Natural killer cell (primary cell): Measurements from ENCODE around the gene ADAM22. TPM values are rescaled to one million over a fixed set of nuclear protein-coding genes. Genes with fewer than 3 reads are reported as not detected.

Experiments used
- ATAC-seq, 3 donors: fragments of 150-1000 bp in 2 of 3; fragments of 200-7000 bp in 1 of 3; cut with Tn5 transposase; 1 replicate in 1 of 3; 2 replicates in 2 of 3; pipeline ENCODE4 v1.10.0; 2021; ENCODE audit warnings: mild to moderate bottlenecking in 2 of 3, moderate library complexity in 2 of 3
- DNase-seq, 2 donors: peaks; one replicate each; pipeline versions ENCODE4 v3.0.0 to v3.0.0-alpha.2; 2013 to 2021; ENCODE audit warnings: mixed read lengths in 1 of 2
- H3K27ac ChIP-seq: one replicate; pipeline ENCODE4 v1.5.1; 2013; ENCODE audit warnings: mild to moderate bottlenecking, low read length
- H3K27me3 ChIP-seq: one replicate; pipeline ENCODE4 v1.6.1; 2013; ENCODE audit warnings: low read length; ENCODE audit not compliant: control insufficient read depth, insufficient read depth
- H3K36me3 ChIP-seq: one replicate; pipeline ENCODE4 v1.6.1; 2013; ENCODE audit warnings: low read length; ENCODE audit not compliant: control insufficient read depth, insufficient read depth
- H3K4me1 ChIP-seq: one replicate; pipeline ENCODE4 v1.6.1; 2013; ENCODE audit warnings: low read length; ENCODE audit not compliant: control insufficient read depth, insufficient read depth
- H3K4me3 ChIP-seq: one replicate; pipeline ENCODE4 v1.5.1; 2013; ENCODE audit warnings: low read length
- H3K9me3 ChIP-seq: one replicate; pipeline ENCODE4 v1.6.1; 2013; ENCODE audit warnings: low read length; ENCODE audit not compliant: control insufficient read depth, insufficient read depth
- H3K27ac Mint-ChIP-seq, 2 donors: one replicate each; pipeline ENCODE4 v1.8.0; 2022; ENCODE audit warnings: mild to moderate bottlenecking in 2 of 2, mixed read lengths in 2 of 2, moderate library complexity in 1 of 2
- H3K27me3 Mint-ChIP-seq, 2 donors: one replicate each; pipeline ENCODE4 v1.8.0; 2022; ENCODE audit warnings: low read depth in 2 of 2, mixed read lengths in 2 of 2
- H3K36me3 Mint-ChIP-seq: one replicate; pipeline ENCODE4 v1.8.0; 2022; ENCODE audit warnings: mixed read lengths
- H3K4me1 Mint-ChIP-seq, 2 donors: one replicate each; pipeline ENCODE4 v1.8.0; 2022; ENCODE audit warnings: mixed read lengths in 2 of 2
- H3K4me3 Mint-ChIP-seq: one replicate; pipeline ENCODE4 v1.8.0; 2022; ENCODE audit warnings: mild to moderate bottlenecking, moderate library complexity, mixed read lengths
- H3K9me3 Mint-ChIP-seq, 2 donors: one replicate each; pipeline ENCODE4 v1.8.0; 2022; ENCODE audit warnings: mixed read lengths in 2 of 2
- WGBS: methylation state at CpG from one replicate; pipeline ENCODE4 v1.1.7; 2013; ENCODE audit warnings: missing lambda C conversion rate; ENCODE audit not compliant: insufficient coverage; 5-methylcytosine and 5-hydroxymethylcytosine counted together
- intact Hi-C: fragments of 100-400 bp; cut with micrococcal nuclease; formaldehyde crosslinking; loops from one replicate; pipeline ENCODE4 v1.14.2; 2022
- total RNA-seq, 4 donors: library from RNA; stranded (reverse); fragments of 120-200 nt in 1 of 4; gene quantifications; one replicate each; pipeline versions ENCODE4 v1.2.3 to v1.2.4, GENCODE V29; 2013 to 2022
- TF ChIP-seq, protein P1 (sequence below): fragments of 200-600 bp; IDR thresholded peaks from one replicate; pipeline ENCODE4 v1.8.0; 2022; ENCODE audit warnings: antibody characterized with exemption

ADAM22 gene
- total RNA-seq, 3 donors from 2014 or later (not counting 1 experiment from before 2014, with no cell fraction given): 3.0 to 5.4 (median 3.7) TPM

DNA sequence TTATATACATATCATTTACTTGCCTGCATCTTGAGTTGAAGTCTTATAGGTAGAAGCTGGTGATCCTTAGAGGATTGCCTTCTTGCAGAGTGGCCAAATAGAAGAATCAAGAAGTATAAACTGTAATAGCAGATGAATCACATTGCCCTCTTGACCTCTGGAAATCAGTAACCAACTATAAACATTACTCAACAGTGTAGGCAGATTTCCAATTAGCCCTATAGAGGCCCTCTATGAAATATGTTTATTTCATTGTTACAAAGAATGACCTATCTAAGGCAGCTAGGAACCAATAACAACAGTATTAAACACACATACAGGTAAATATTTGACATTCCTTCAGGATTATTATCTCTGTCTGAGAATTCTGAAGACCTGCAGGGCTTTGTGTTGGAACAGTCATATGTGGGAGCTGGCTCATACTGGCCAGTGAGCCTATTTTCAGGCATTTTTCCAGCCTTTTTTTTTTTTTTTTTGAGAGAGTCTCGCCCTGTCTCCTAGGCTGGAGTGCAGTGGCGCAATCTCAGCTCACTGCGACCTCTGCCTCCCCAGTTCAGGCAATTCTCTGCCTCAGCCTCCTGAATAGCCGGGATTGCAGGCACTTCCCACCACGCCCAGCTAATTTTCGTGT is 292.9 kb downstream of the ADAM22 start:
- Mint-ChIP-seq H3K27me3 (peaks cover 9 to 22% of the 10 kb centered on the region in 2 donors), H3K4me1 (no peaks in the 10 kb centered on the region), H3K4me3 (no peak overlapping the region), H3K27ac (no peak overlapping the region), H3K36me3 (peaks cover 9% of the 10 kb centered on the region), H3K9me3 (peaks cover 0 to 7% of the 10 kb centered on the region in 2 donors)
- WGBS: 90% methylated on average over 6 of the region's 6 CpGs
- Histone ChIP-seq H3K4me3 (no peak overlapping the region), H3K27me3 (peaks cover 4% of the 10 kb centered on the region), H3K36me3 (no peaks in the 10 kb centered on the region), H3K4me1 (no peaks in the 10 kb centered on the region), H3K27ac (no peak overlapping the region), H3K9me3 (no peaks in the 10 kb centered on the region)
- no peak for ATAC-seq
- no peak for DNase-seq
- TF ChIP-seq, protein P1, sequence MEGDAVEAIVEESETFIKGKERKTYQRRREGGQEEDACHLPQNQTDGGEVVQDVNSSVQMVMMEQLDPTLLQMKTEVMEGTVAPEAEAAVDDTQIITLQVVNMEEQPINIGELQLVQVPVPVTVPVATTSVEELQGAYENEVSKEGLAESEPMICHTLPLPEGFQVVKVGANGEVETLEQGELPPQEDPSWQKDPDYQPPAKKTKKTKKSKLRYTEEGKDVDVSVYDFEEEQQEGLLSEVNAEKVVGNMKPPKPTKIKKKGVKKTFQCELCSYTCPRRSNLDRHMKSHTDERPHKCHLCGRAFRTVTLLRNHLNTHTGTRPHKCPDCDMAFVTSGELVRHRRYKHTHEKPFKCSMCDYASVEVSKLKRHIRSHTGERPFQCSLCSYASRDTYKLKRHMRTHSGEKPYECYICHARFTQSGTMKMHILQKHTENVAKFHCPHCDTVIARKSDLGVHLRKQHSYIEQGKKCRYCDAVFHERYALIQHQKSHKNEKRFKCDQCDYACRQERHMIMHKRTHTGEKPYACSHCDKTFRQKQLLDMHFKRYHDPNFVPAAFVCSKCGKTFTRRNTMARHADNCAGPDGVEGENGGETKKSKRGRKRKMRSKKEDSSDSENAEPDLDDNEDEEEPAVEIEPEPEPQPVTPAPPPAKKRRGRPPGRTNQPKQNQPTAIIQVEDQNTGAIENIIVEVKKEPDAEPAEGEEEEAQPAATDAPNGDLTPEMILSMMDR: no peak
- intact Hi-C loops: no loop called here

DNA sequence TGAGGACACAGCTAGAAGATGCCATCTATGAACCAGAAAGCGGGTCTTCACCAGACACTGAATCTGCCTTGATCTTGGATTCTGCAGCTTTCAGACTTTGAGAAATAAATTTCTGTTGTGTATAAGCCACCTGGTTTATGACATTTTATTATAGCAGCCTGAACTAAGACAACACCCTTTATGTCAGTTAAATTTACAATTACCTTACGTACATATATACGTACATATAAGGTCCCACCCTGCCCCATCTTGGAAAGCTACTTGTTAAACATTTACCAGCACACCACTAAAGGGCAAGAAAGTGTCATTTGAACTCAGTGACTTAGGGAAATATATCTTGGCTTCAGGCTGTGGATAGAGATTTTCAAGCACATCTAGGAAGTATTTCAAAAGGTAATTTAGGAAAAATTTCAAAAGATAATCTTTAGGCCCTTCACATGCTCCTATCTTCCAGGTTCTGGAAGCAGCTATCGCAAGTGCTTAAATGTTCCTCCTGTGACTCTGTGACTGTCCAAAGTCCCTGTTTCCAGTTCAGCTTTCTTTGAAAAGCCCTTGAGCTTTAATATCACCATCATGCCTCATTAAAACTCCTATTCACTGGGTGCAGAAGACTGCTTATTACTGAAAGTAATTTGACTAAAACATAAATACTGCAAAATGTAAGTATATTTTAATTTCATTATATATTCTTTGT is 295.4 kb downstream of the ADAM22 start:
- intact Hi-C loops: no loop called here
- Mint-ChIP-seq H3K27me3 (peaks cover 9 to 25% of the 10 kb centered on the region in 2 donors), H3K36me3 (peaks cover 9% of the 10 kb centered on the region), H3K27ac (no peak overlapping the region), H3K4me3 (no peak overlapping the region), H3K9me3 (peaks cover 0 to 7% of the 10 kb centered on the region in 2 donors), H3K4me1 (no peaks in the 10 kb centered on the region)
- Histone ChIP-seq H3K27ac (no peak overlapping the region), H3K9me3 (no peaks in the 10 kb centered on the region), H3K36me3 (no peaks in the 10 kb centered on the region), H3K4me1 (no peaks in the 10 kb centered on the region), H3K27me3 (peaks cover 4% of the 10 kb centered on the region), H3K4me3 (no peak overlapping the region)
- ATAC-seq (no peak), DNase-seq (no peak)
- WGBS: 94% methylated on average over 4 of the region's 4 CpGs
- TF ChIP-seq, protein P1: no peak

- no peaks in the 10 kb centered on the region for H3K36me3 ChIP-seq
- Mint-ChIP-seq H3K4me1 (no peaks in the 10 kb centered on the region), H3K9me3 (peaks cover 0 to 7% of the 10 kb centered on the region in 2 donors), H3K4me3 (no peak overlapping the region), H3K27ac (no peak overlapping the region), H3K36me3 (peaks cover 9% of the 10 kb centered on the region), H3K27me3 (peaks cover 11 to 36% of the 10 kb centered on the region in 2 donors)
- H3K4me3 ChIP-seq: no peak overlapping the region
- H3K27me3 ChIP-seq: peaks cover 4% of the 10 kb centered on the region
- no peak for DNase-seq
- ATAC-seq: no peak
- no peak overlapping the region for H3K27ac ChIP-seq
- intact Hi-C loops: no loop called here
- H3K4me1 ChIP-seq: no peaks in the 10 kb centered on the region
- TF ChIP-seq, protein P1: no peak
- no peaks in the 10 kb centered on the region for H3K9me3 ChIP-seq
- WGBS: 80% methylated on average over 5 of the region's 5 CpGs
Observed at GRCh38 chr7:88230646-88231045, 296.6 kb downstream of the ADAM22 start.
